ENCODE results near the gene ZNF594.
"Not testable (repeated sequence)": the region's sequence is repeated elsewhere in the genome, so short reads cannot be mapped to it uniquely, and the experiment has no call there.

ZNF594 gene

GRCh38 chr17:5200360-5200759 is 8.7 kb upstream of the ZNF594 start:
- DNase-seq = no peak

DNA sequence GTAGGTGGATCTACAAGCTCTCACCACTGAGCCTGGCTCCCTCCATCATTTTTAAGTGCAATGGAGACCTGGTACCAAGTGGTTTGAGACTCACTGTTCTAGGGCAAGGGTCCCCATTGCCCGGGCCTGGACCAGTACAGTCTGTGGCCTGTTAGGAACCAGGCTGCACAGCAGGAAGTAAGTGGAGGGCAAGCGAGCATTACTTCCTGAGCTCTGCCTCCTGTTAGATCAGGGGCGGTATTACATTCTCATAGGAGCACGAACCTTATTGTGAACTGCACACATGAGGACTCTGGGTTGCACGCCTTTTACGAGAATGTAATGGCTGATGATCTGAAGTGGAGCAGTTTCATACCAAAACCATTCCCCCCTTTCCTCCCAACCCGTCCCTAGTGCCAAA is 6.8 kb upstream of the ZNF594 start:
- DNase-seq = no peak

GRCh38 chr17:5194346-5194745 is 2.7 kb upstream of the ZNF594 start:
- no peak for DNase-seq

DNA sequence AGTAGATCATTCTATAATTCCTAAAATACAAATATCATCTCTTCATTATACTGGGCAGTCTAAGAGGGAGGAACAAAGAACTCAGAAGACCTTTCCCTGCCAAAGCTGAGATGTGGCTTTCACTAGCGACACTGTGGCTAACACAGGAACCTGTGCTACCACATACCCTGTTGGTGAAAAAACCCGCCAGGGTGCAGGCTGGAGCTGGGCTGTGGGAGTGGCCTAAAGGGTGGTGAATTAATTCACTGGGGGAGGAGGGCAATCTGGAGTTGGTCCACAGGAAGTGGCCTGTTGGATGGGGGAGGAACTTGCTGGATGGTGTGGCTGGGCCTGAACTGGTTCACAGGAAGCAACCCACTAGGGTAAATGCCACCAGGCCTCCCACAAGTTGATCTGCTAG is 7.4 kb downstream of the ZNF594 start:
- DNase-seq = no peak

DNA sequence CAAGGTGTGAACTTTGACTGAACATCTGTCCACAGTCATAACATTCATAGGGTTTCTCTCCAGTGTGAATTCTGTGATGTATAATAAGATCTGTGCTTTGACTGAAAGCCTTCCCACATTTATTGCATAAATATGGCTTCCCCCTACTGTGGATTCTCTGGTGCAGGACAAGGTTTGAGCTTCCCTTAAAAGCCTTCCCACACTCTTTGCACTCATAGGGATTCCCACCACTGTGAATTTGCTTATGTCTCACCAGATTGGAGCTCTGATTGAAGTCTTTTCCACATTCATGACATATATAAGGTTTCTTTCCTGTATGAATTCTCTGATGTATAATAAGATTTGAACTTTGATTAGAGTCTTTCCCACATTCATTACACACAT is 8.3 kb downstream of the ZNF594 start:
- no peak for DNase-seq

DNA sequence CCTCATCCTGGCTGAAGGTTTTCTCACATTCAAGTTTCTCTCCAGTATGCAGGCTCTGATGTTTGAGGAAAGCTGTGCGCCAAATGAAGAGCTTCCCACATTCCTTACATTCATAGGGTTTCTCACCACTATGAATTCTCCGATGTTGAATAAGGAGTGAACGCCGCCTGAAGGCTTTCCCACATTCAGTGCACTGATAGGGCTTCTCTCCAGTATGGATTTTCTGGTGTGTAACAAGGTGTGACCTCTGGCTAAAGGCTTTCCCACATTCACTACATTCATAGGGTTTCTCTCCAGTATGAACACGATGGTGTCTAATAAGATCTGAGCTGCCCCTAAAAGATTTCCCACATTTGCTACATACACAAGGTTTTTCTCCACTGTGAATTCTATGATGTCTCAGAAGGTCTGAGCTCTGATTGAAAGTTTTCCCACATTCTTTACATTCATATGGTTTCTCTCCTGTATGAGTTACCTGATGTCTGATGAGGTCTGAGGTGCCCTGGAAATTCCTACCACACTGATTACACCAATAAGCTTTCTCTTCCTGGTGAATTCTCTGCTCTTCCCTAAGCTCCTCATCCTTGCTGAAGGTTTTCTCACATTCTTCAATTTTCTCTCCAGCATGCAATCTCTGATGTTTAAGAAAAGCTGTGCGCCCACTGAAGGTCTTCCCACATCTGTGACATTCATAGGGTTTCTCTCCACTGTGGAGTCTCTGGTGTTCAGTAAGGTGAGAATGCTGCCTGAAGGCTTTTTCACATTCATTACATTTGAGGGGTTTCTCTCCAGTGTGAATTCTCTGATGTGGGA is 8.9 kb downstream of the ZNF594 start:
- no peak for DNase-seq

GRCh38 chr17:5181509-5182305 is 10.0 kb downstream of the ZNF594 start:
- DNase-seq = no peak

- no peak for DNase-seq
These were observed 12.7 kb downstream of the ZNF594 start for GRCh38 chr17:5179003-5179402.

DNA sequence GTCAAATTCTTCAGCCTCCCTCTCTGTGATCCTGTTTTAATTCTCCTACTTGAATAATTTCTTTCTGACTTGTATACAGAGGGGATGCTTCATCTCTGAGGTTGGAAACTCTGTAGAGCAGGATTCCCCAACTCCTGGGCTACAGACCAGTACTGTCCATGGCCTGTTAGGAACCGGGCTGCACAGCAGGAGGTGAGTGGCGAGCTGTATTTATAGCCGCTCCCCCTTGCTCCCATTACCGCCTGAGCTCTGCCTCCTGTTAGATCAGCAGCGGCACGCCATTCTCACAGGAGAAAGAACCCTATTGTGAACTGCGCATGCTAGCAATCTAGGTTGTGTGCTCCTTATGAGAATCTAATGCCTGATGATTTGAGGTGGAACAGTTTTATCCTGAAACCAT is 16.6 kb downstream of the ZNF594 start:
- DNase-seq = not testable (repeated sequence)

GRCh38 chr17:5165791-5166564 is 25.7 kb downstream of the ZNF594 start:
- peak; percentile 44 for DNase-seq

DNA sequence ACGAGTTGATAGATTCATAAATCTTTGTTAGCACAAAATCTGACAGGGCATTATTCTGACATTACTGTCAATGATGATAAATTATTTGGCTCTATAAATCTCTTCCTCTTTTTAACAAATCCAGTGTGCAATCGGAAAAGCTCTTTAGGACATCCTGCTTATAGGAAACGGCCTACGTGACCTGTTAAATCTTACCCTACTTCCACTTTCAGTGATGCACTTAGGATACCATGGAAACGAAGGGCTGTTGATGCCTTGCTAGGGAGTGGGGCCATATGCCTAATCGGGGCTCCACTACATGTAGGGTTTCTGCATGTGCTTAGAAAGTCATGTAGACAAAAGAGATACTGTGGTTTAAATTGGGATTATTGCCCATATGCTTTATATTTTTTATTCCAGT is 27.2 kb downstream of the ZNF594 start:
- no peak for DNase-seq

- DNase-seq = not testable (repeated sequence)
These were observed 29.9 kb downstream of the ZNF594 start for GRCh38 chr17:5161793-5162192.

DNA sequence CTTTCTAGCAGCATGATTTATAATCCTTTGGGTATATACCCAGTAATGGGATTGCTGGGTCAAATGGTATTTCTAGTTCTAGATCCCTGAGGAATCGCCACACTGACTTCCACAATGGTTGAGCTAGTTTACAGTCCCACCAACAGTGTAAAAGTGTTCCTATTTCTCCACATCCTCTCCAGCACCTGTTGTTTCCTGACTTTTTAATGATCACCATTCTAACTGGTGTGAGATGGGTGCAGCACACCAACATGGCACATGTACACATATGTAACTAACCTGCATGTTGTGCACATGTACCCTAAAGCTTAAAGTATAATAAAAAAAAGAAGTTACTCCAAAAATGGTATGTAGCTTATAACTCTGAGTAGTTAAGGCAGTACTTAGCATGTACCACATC is 31.0 kb downstream of the ZNF594 start:
- DNase-seq = not testable (repeated sequence)

DNA sequence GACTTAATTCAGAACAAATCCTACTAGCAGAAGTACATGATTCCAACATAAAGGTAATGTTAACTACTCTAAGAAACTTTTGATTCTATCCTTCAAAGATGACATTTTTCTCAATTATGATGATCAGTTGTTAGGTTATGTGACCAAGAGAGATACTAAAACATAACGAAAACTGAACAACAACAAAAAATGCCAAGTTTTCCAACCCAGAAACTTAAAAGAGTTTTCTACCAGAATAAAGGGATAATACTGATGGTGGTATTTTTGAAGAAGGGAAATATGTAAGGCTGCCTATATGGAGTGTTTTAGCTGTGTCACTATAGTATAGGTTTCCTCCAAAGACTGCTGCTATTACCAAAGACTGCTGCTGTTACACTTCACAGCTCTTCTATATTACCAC is 45.5 kb downstream of the ZNF594 start:
- DNase-seq = not testable (repeated sequence)

DNA sequence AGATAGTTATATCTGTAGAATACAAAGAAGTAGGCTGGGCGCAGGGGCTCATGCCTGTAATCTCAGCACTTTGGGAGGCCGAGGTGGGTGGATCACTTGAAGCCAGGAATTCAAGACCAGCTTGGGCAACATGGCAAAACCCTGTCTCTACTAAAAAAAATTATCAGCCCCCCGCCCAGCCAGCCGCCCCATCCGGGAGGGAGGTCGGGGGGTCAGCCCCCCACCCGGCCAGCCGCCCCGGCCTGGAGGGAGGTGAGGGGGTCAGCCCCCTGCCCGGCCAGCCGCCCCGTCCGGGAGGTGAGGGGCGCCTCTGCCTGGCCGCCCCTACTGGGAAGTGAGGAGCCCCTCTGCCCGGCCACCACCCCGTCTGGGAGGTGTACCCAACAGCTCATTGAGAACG is 48.8 kb downstream of the ZNF594 start:
- not testable (repeated sequence) for DNase-seq

DNA sequence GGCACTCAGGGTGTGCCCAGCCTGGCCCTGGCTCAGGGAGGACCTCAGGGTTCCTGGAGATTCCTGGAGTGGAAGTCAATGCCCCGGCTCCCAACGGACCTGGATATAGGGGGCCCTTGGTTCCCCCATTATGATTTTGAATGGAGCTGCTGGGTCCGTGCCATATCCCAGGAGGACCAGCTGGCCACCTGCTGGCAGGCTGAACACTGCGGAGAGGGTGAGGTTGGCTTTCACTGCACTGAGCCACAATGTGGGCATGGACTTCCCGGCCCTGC is 52.3 kb downstream of the ZNF594 start:
- DNase-seq = no peak

GRCh38 chr17:5138616-5139457 is 52.8 kb downstream of the ZNF594 start:
- DNase-seq = no peak

- DNase-seq = not testable (repeated sequence)
These were observed 53.5 kb downstream of the ZNF594 start for GRCh38 chr17:5138198-5138544.

DNA sequence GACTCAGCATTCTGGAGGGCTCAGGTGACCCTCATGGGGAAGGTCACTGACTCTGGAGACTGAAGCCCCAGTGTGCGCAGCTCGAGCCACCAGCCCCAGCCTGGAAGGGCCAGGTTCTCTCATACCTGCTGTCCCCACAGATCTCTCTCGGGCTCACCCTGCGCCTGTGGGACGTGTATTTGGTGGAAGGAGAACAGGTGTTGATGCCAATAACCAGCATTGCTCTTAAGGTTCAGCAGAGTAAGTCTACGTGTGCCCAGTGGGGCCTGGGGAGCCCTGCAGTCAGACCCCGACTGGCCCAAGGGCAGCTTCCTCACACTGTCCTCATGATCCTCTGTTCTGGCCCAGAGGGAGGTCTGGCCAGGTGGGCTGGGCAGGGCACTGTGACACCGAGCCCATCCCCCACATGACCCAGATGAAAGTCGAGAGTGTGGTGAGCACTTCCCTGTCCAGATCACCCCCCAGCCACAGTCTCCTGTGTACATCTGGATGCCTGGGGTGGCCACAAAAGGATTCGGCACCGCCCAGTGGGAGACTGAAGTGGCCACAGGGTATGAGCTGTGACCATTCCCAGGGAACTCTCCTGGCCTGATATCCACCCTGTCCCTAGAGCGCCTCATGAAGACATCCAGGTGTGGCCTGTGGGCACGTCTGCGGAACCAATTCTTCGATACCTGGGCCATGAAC is 54.0 kb downstream of the ZNF594 start:
- DNase-seq = not testable (repeated sequence)

DNA sequence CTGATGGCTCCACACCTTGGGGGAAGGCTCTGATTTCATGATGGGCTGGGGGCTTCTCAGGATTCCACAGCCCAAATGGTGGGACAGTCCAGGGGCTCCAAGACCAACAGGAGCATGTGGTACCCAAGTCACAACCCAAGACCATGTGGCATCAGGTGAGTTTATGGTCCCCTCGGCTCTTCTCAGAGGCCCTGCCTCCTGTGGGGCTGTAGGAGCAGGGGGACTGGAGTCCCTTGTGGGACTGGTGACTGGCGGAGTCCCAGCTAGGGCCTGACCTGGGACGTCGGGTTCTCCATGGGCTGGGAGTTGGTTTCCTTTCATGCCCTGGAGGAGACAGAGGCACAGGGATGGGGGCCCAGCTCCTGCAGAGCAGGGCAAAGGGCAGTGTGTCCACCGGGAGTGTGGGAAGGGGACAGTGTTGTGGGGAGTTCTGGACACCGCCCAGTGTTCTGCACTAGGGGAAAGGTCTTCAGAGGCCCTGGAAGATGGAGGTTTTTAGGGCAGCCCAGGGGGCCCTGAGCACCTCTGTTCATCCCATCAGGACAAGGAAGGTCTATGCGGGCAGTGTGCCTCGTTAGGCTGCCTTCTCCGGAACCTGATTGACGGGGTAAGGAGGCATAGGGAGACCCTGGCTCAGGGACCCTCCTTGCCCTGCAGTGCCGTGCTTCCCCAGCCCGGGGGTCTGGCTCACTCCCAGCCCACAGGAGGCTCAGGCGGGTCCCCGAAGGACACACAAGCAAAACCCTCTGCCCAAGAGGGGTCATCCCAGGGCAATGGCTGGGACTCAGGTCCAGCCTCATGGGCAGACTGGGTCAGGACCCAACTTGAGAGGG is 54.9 kb downstream of the ZNF594 start:
- not testable (repeated sequence) for DNase-seq

All from hematopoietic multipotent progenitor cell treated with erythropoietin and hydrocortisone succinate and interleukin-3 and kit ligand, for 8 days (in vitro differentiated cells).